ENCODE measurements around the gene SMPD3. TPM values are rescaled to one million over a fixed set of nuclear protein-coding genes. Genes with fewer than 3 reads are reported as not detected.

SMPD3 gene
- total RNA-seq, 1 experiment from 2014 or later = 50.7 TPM

GRCh38 chr16:68404736-68405345 is 43.5 kb downstream of the SMPD3 start:
- no peak for DNase-seq (ENCODE audit: low spot score)

GRCh38 chr16:68403704-68404103 is 44.6 kb downstream of the SMPD3 start:
- no peak for DNase-seq (ENCODE audit: low spot score)

GRCh38 chr16:68403177-68403576 is 45.1 kb downstream of the SMPD3 start:
- DNase-seq (ENCODE audit: low spot score) = no peak

GRCh38 chr16:68402748-68403040 is 45.6 kb downstream of the SMPD3 start:
- DNase-seq (ENCODE audit: low spot score) = no peak

GRCh38 chr16:68401871-68402747 is 46.2 kb downstream of the SMPD3 start:
- no peak for DNase-seq (ENCODE audit: low spot score)

- DNase-seq (ENCODE audit: low spot score) = no peak
Observed at GRCh38 chr16:68400924-68401460, 47.3 kb downstream of the SMPD3 start.

GRCh38 chr16:68400083-68400923 is 48.0 kb downstream of the SMPD3 start:
- DNase-seq (ENCODE audit: low spot score) = no peak

GRCh38 chr16:68399456-68399855 is 48.9 kb downstream of the SMPD3 start:
- no peak for DNase-seq (ENCODE audit: low spot score)

GRCh38 chr16:68397710-68398201 is 50.6 kb downstream of the SMPD3 start:
- DNase-seq (ENCODE audit: low spot score) = no peak

- peak; percentile 75 for DNase-seq (ENCODE audit: low spot score)
Observed at GRCh38 chr16:68396481-68396880, 51.8 kb downstream of the SMPD3 start.

- no peak for DNase-seq (ENCODE audit: low spot score)
Observed at GRCh38 chr16:68395815-68396214, 52.5 kb downstream of the SMPD3 start.

GRCh38 chr16:68395167-68395786 is 53.0 kb downstream of the SMPD3 start:
- DNase-seq (ENCODE audit: low spot score) = no peak

GRCh38 chr16:68393333-68393732 is 55.0 kb downstream of the SMPD3 start:
- DNase-seq (ENCODE audit: low spot score) = no peak

GRCh38 chr16:68389750-68390371 is 58.4 kb downstream of the SMPD3 start:
- DNase-seq (ENCODE audit: low spot score) = no peak

GRCh38 chr16:68389006-68389405 is 59.3 kb downstream of the SMPD3 start:
- no peak for DNase-seq (ENCODE audit: low spot score)

- no peak for DNase-seq (ENCODE audit: low spot score)
Observed at GRCh38 chr16:68388124-68388523, 60.2 kb downstream of the SMPD3 start.

GRCh38 chr16:68387301-68387700 is 61.0 kb downstream of the SMPD3 start:
- peak; percentile 15 for DNase-seq (ENCODE audit: low spot score)

GRCh38 chr16:68386628-68387027 is 61.7 kb downstream of the SMPD3 start:
- DNase-seq (ENCODE audit: low spot score) = peak; percentile 26

- no peak for DNase-seq (ENCODE audit: low spot score)
Observed at GRCh38 chr16:68385371-68385770, 62.9 kb downstream of the SMPD3 start.

GRCh38 chr16:68384288-68385161 is 63.8 kb downstream of the SMPD3 start:
- DNase-seq (ENCODE audit: low spot score) = no peak

All from HT-29 (cell line).